ENCODE measurements around the gene POGLUT3. TPM values are rescaled to one million over a fixed set of nuclear protein-coding genes. Genes with fewer than 3 reads are reported as not detected.

The POGLUT3 gene
- total RNA-seq, 6 experiments from 2014 or later = 5.5 to 11.8 (median 9.9) TPM

DNA sequence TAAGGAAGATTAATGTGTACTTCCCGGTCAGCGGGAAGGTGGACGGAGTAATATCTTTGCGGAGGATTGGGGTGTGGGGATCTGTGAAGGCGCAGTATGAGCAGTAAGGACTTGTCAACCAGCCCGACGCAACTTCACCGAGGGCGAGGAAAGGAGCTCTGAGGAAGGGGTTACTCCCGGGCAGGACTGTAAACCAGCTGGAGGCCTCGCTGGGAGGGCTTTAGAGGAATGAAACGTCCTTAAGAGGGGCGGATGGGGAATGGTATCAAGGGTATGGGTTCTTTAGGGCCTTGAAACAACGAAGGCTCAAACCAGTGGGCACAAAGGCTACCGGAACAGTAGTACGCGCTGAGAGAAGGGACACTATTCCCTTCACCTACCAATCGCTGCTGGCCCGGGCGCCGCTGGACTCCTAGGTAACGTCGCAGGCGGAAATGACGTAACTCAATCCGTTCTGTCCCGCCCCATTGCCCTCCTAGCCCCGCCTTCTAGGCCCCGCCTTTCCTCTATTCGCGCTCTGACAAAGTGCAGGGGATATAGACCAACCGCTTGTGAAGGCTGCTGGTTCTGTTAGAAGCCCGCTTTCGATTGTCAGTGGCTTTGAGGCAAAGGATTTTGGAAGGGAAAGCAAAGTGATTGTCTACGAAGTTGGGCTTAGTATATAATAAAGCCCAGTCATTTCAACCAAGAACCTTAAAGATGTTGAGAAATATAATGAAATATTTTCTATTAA, 30.9 kb downstream of the POGLUT3 start, which contains the start of gene C11orf65:
Gene C11orf65, minus strand, starts transcription at position 439 of the 733 bp plus-strand sequence. CDS start 5,970 bp downstream, outside the sequence.
- TF ChIP-seq, protein P1, sequence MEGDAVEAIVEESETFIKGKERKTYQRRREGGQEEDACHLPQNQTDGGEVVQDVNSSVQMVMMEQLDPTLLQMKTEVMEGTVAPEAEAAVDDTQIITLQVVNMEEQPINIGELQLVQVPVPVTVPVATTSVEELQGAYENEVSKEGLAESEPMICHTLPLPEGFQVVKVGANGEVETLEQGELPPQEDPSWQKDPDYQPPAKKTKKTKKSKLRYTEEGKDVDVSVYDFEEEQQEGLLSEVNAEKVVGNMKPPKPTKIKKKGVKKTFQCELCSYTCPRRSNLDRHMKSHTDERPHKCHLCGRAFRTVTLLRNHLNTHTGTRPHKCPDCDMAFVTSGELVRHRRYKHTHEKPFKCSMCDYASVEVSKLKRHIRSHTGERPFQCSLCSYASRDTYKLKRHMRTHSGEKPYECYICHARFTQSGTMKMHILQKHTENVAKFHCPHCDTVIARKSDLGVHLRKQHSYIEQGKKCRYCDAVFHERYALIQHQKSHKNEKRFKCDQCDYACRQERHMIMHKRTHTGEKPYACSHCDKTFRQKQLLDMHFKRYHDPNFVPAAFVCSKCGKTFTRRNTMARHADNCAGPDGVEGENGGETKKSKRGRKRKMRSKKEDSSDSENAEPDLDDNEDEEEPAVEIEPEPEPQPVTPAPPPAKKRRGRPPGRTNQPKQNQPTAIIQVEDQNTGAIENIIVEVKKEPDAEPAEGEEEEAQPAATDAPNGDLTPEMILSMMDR (IDR thresholded peaks at IDR 0.05) = no peak
- TF ChIP-seq POLR2A (IDR thresholded peaks at IDR 0.05) = peak; percentile 97
- intact Hi-C loops (cut with DNase I) = no loop called here
- peak; percentile 95 to 98 (median 97) for DNase-seq
- Histone ChIP-seq H3K27ac (peak within 1 kb of the TSS; percentile 88 to 99 (median 98)), H3K9me3 (no peaks in the 10 kb centered on the region), H3K4me3 (peak within 1 kb of the TSS; percentile 59 to 64 (median 61)), H3K4me1 (peaks cover 0 to 7% (median 0%) of the 10 kb centered on the region in 4 donors), H3K36me3 (no peaks in the 10 kb centered on the region), H3K27me3 (no peaks in the 10 kb centered on the region)
- peak; percentile 98 to 100 (median 98) for ATAC-seq
- 0% methylated on average over 31 of the region's 35 CpGs for WGBS (ENCODE audit: insufficient coverage, low coverage, low lambda C conversion rate, missing lambda C conversion rate)

DNA sequence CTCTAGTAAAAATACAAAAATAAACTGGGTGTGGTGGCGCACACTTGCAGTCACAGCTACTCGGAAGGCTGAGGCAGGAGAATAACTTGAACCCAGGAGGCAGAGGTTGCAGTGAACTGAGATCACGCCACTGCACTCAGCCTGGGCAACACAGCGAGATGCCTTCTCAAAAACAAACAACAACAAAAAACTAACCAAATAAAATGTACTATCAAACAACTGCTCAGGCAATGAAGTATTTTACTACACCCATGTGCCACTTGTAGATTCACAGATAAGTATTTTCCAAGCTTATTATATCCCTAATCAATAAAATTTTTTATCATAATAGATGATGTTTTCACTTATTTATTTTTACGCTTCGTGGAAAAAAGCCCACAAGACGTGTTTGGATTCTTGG, 31.8 kb downstream of the POGLUT3 start:
- TF ChIP-seq, protein P1 (IDR thresholded peaks at IDR 0.05) = no peak
- no peak for TF ChIP-seq POLR2A (IDR thresholded peaks at IDR 0.05)
- Histone ChIP-seq H3K9me3 (no peaks in the 10 kb centered on the region), H3K36me3 (no peaks in the 10 kb centered on the region), H3K27me3 (no peaks in the 10 kb centered on the region), H3K4me1 (peaks cover 0 to 7% (median 0%) of the 10 kb centered on the region in 4 donors), H3K4me3 (peak overlapping the region; percentile 59 to 64 (median 61)), H3K27ac (peak overlapping the region; percentile 88 to 99 (median 98))
- intact Hi-C loops (cut with DNase I) = no loop called here
- ATAC-seq (no peak), DNase-seq (no peak)
- WGBS (ENCODE audit: insufficient coverage, low coverage, low lambda C conversion rate, missing lambda C conversion rate) = 8% methylated on average over 5 of the region's 7 CpGs

DNA sequence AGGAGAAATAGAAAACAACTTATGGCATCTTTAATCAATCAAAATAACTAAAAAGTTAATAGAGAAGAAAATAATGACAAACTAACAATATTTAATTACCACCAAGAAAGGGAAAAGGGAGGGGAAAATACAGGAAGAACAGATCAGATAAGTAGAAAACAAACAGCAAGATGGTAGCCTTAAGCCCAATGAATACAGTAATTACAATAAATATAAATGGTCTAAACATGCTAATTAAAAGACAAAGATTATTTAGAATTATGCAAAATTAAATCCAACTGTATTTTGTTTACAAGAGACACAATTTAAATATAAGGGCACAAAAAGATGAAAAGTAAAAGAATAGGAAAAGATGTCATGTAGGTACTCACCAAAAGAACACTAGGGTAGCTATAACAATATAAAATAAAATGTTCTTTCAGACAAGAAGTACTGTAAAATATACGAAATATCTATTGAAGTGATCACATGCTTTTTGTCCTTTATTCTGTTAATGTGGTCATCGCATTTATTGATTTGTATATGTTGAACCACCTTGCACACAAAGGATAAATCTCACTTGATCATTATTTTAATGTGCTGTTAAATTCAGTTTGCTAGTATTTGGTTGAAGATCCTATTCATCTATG, 44.9 kb downstream of the POGLUT3 start:
- intact Hi-C loops (cut with DNase I) = no loop called here
- no peak overlapping the region for H3K4me3 ChIP-seq
- TF ChIP-seq POLR2A (IDR thresholded peaks at IDR 0.05) = no peak
- TF ChIP-seq, protein P1 (IDR thresholded peaks at IDR 0.05) = no peak
- ATAC-seq (no peak), DNase-seq (no peak)
- H3K36me3 ChIP-seq = no peaks in the 10 kb centered on the region
- peaks cover 0 to 5% (median 0%) of the 10 kb centered on the region in 4 donors for H3K9me3 ChIP-seq
- no peak overlapping the region for H3K27ac ChIP-seq
- WGBS (ENCODE audit: insufficient coverage, low coverage, low lambda C conversion rate, missing lambda C conversion rate) = 88% methylated on average over 2 of the region's 2 CpGs
- H3K4me1 ChIP-seq = no peaks in the 10 kb centered on the region
- no peaks in the 10 kb centered on the region for H3K27me3 ChIP-seq

Other genes starting within 250 kb of the POGLUT3 start
- gene C11orf65, start 30.9 kb downstream of the POGLUT3 start, total RNA-seq = under 1 TPM; 0.18 to 0.88 (median 0.58) TPM
- 10 to 100 TPM in 3 of 6 experiments, 1 to 10 TPM in 3; 8.3 to 12.4 (median 10.2) TPM for gene EXPH5, start 95.4 kb upstream of the POGLUT3 start, total RNA-seq
- gene DDX10, start 166.7 kb upstream of the POGLUT3 start, total RNA-seq = 10 to 100 TPM in 4 of 6 experiments, 1 to 10 TPM in 2; 7.4 to 13.6 (median 11.3) TPM

All from right lobe of liver (tissue), 6 donors.